Epithelial cell of esophagus (primary cell): ENCODE results near the gene DAB1.

ENCODE experiments used
- DNase-seq: peaks from one replicate; pipeline ENCODE4 v3.0.0; 2010; ENCODE audit warnings: low read depth
- H3K4me3 ChIP-seq: 2 replicates; pipeline ENCODE4 v1.5.1; 2011; ENCODE audit warnings: mild to moderate bottlenecking, low read length, control low read depth
- TF ChIP-seq, protein P1 (sequence below): IDR thresholded peaks from 2 replicates; pipeline ENCODE4 v1.5.1; 2011; ENCODE audit warnings: low read depth, mild to moderate bottlenecking, low read length, control low read depth, inconsistent platforms; ENCODE audit not compliant: insufficient read depth; ENCODE audit errors: missing control alignments

Gene DAB1

GRCh38 chr1:57137980-57138379 lies 285.9 kb downstream of the DAB1 start:
- TF ChIP-seq, protein P1, sequence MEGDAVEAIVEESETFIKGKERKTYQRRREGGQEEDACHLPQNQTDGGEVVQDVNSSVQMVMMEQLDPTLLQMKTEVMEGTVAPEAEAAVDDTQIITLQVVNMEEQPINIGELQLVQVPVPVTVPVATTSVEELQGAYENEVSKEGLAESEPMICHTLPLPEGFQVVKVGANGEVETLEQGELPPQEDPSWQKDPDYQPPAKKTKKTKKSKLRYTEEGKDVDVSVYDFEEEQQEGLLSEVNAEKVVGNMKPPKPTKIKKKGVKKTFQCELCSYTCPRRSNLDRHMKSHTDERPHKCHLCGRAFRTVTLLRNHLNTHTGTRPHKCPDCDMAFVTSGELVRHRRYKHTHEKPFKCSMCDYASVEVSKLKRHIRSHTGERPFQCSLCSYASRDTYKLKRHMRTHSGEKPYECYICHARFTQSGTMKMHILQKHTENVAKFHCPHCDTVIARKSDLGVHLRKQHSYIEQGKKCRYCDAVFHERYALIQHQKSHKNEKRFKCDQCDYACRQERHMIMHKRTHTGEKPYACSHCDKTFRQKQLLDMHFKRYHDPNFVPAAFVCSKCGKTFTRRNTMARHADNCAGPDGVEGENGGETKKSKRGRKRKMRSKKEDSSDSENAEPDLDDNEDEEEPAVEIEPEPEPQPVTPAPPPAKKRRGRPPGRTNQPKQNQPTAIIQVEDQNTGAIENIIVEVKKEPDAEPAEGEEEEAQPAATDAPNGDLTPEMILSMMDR = no peak
- DNase-seq = no peak

DNA sequence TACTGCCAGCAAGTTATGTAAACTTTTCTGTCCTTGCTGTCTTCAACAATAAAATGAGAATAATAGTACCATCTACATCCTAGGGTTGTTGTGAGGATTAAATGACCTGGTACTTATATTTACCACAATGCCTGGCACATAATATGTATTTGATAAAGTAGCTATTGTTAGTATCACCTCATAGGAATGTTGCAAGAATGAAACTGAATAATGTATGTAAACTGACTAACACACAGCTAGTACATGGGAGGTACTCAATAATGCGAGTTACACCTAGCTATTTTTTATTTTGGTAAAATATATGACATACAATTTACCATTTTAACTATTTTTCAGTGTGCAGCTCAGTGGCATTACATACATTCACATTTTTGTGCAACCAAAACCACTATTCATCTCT lies 289.1 kb downstream of the DAB1 start:
- no peak overlapping the region for H3K4me3 ChIP-seq
- TF ChIP-seq, protein P1 = no peak
- DNase-seq = peak; percentile 25

More at GRCh38 chr1:57137980-57138379, 285.9 kb downstream of the DAB1 start:
- no peak overlapping the region for H3K4me3 ChIP-seq

DNA sequence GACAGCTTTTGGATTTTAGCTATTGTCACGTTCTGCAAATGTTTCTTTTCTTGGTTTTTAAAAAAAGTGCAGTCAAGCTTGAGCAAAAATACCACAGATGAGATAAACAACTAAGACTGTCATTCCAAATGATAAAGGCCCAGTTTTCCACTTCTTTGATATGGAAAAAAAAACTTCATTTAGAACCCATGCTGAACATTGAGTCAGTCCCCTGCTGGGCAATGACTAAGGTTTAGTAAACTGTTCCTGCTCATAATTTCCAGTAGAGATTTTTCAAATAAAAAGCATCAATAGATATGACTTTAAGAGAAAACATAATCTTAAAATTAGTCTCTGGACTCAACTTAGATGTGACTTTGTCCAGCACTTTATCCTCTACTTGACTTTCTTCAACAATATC lies 290.2 kb downstream of the DAB1 start:
- no peak overlapping the region for H3K4me3 ChIP-seq
- DNase-seq = peak; percentile 30
- TF ChIP-seq, protein P1 = no peak

- TF ChIP-seq, protein P1 = no peak
- DNase-seq = peak; percentile 42
- no peak overlapping the region for H3K4me3 ChIP-seq
These were observed 290.8 kb downstream of the DAB1 start for GRCh38 chr1:57132993-57133622.

GRCh38 chr1:57131701-57132394 lies 292.0 kb downstream of the DAB1 start:
- peak; percentile 84 for DNase-seq
- TF ChIP-seq, protein P1 = no peak
- no peak overlapping the region for H3K4me3 ChIP-seq

DNA sequence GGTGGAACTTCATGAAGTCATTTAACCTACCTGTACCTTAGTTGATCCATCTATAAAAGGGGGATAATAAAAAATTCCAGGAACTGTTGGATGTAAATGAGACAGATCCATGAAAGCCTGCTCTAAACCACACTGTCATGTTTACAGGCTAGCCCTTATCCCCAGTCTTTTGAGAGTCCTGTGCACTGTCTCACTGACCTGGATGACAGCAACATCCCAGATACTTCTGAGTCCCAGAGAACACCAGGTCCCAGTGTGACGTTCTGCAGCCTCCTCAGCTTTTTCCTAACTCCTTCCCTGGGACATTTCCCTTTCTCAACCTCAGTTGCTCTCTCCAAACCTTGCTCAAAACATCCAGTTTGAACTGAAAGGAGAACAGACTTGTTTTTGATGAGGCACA lies 292.6 kb downstream of the DAB1 start:
- DNase-seq = no peak
- TF ChIP-seq, protein P1 = no peak
- H3K4me3 ChIP-seq = no peak overlapping the region

DNA sequence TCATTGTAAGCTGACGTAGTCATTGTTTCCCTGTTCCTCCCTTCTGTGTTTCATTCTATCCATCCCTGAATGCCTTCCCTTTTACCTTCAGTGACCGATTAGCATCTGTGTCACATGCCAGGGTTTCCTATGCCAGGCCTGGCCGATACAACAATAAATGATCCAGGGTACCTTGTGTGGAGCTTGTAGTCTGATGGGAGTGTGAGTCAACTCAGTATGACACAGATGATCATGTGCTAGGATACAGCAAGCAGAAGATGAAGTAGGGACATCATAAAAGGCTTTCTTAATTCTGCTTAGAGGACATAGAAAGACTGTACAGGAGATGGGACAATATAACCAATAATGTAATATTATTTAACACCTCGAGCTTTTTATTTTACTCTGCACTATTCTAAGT lies 294.0 kb downstream of the DAB1 start:
- TF ChIP-seq, protein P1 = no peak
- DNase-seq = peak; percentile 37
- H3K4me3 ChIP-seq = no peak overlapping the region
